GM12865 (cell line): ENCODE data around the gene ZNF165.

Experiments
- DNase-seq: peaks from one replicate; pipeline ENCODE4 v3.0.0; 2010; ENCODE audit warnings: low read depth
- H3K4me3 ChIP-seq: 2 replicates; pipeline ENCODE4 v1.5.1; 2011; ENCODE audit warnings: mild to moderate bottlenecking, low read depth, low read length, control low read depth
- TF ChIP-seq, protein P1 (sequence below): IDR thresholded peaks from 2 replicates; pipeline ENCODE4 v1.5.1; 2011; ENCODE audit warnings: low read length, control low read depth, low read depth, inconsistent platforms; ENCODE audit not compliant: insufficient read depth; ENCODE audit errors: missing control alignments

ZNF165 gene

DNA sequence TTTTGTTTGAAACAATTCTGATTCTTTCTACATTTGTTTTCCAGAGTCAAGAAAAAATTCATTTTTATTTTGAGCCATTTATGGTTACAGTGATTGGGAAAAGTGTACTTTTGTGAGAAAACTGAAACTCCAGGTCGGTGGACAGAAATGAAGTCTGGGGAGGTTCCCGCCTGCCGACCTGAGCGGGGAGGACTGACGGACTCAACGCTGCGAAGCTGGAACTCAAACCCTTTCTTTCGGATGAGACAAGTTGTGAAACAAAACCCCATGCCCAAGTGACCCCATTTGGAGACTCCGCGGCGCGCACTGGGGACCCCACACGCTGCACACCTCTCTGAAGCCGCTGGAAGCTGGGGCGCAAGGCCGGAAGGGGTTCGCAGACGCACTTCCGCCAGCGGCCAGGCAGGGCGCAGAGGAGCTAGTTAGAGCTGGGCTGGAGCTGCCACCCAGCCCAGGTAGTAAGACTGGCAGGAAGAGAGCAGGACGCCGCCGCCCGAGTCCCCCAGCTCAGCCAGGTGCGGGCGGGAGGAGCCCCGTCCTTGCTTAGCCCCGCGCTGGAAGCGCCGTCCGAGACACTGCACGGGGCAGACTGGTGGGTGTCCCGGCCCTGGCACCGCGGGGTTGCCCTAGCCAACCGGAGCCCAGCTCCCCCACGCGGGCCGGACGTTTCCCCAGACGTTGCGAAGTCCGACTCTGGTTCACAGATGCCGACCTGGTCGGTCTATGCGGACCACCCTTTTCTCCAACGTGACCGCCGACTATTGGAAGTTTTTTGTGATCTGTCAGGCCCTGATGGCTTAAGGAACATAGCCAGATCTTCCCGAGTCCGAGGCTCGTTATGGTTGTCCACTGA, 24.2 kb downstream of the ZNF165 start:
- peak overlapping the region; percentile 78 for H3K4me3 ChIP-seq
- DNase-seq = peak; percentile 94
- TF ChIP-seq, protein P1, sequence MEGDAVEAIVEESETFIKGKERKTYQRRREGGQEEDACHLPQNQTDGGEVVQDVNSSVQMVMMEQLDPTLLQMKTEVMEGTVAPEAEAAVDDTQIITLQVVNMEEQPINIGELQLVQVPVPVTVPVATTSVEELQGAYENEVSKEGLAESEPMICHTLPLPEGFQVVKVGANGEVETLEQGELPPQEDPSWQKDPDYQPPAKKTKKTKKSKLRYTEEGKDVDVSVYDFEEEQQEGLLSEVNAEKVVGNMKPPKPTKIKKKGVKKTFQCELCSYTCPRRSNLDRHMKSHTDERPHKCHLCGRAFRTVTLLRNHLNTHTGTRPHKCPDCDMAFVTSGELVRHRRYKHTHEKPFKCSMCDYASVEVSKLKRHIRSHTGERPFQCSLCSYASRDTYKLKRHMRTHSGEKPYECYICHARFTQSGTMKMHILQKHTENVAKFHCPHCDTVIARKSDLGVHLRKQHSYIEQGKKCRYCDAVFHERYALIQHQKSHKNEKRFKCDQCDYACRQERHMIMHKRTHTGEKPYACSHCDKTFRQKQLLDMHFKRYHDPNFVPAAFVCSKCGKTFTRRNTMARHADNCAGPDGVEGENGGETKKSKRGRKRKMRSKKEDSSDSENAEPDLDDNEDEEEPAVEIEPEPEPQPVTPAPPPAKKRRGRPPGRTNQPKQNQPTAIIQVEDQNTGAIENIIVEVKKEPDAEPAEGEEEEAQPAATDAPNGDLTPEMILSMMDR = peak; percentile 62

DNA sequence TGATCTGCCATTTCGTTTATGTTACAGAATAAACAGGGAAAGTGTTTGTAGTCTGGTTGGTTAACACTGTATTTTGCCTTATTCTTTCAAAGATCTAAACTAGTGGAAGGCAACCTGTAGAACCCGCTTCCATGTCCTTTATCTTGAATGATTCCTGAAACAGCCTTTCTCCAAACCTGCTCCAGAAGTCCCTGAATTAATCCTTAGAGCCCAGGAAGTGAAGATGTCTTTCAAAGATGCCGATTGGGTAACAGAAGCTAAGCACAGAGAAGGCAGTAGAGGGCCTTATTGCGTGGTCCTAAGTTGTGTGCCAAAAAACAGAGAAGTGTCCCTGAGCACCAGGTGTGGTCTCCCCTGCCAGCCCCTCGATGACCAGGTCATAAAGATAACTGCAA, 24.9 kb downstream of the ZNF165 start:
- peak; percentile 48 for DNase-seq
- H3K4me3 ChIP-seq = peak overlapping the region; percentile 78
- TF ChIP-seq, protein P1 = no peak

DNA sequence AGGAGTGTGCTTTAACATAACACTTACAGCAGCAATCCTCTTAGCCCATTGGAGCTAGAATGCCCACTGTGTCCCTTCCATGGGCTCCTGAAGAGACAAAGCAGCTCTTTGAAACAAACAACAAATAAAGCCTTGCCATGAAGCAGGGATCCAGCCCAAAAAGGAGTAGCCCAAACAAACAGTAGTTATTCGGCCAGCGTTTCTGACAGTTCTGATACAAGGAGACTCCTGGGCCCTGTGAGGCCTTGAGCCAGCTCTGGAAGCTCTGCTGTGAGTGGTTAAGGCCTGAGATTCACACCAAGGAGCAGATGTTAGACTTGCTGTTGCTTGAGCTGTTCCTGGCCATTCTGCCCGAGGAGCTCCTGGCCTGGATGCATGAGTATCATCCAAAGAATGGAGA, 27.1 kb downstream of the ZNF165 start:
- TF ChIP-seq, protein P1 = no peak
- no peak overlapping the region for H3K4me3 ChIP-seq
- no peak for DNase-seq

DNA sequence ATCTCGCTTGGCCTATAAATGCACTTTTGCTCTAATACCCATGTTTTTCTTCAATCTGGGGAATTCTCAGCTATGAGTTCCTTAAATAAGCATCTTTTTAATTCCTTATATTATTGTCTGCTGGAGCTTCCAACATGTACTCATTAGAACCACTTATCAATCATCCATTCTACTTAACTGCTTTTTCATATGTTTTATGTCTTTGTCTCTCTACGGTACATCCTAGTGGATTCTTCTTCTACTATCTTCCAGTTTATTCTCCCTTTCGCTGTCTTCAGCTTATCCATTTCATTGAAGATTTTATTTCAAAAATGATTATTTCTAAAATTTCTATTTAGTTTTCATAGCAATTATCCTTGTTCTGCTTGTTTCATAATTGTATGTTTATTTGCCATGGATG, 31.6 kb downstream of the ZNF165 start:
- no peak overlapping the region for H3K4me3 ChIP-seq
- TF ChIP-seq, protein P1 = no peak
- DNase-seq = no peak

DNA sequence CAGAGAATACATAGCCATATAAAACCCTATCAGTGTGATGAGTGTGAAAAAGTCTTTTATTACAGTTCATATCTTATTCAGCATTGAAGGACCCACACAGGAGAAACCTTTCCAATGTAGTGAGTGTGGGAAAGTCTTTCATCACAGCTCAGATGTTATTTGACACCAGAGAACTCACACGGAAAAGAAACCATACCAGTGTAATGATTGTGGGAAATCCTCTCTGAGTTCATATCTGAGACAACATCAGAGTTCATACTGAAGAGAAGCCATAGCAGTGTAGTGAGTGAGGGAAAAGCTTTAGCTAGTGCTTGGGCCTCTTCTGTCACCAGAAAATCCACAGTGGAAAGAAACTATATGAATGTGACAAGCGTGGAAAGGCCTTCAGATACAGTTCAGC, 35.4 kb downstream of the ZNF165 start:
- no peak for DNase-seq
- H3K4me3 ChIP-seq = no peak overlapping the region
- TF ChIP-seq, protein P1 = no peak

DNA sequence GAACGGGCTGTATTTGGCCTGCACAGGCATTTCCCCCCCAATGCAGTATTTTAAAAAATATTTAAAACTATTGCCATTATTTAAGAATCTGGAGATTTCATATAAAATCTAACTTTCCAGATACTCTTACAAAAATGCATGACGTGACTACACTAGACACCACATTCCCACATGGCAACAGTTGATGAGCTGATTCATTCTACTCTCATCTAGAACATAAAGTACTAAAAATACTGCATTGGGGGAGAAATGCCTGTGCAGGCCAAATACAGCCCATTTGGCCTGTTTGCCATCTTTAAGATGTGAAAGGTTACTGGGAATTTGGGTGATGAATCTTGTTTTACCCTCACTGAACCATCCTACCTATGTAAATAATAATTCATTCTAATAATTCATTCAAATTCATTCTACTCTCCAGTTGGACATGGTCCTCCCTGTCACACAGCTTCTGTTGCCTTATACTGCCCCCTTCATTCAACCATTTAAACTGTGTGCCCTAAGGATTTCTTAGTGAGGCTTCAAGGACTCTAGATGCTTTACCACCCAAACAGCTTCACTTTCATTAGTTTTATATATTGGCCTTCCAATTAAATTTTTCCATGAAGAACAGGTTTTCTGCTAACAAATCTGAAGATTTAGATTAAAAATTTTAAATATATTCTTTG, 37.1 kb downstream of the ZNF165 start:
- DNase-seq = no peak
- H3K4me3 ChIP-seq = no peak overlapping the region
- TF ChIP-seq, protein P1 = no peak

DNA sequence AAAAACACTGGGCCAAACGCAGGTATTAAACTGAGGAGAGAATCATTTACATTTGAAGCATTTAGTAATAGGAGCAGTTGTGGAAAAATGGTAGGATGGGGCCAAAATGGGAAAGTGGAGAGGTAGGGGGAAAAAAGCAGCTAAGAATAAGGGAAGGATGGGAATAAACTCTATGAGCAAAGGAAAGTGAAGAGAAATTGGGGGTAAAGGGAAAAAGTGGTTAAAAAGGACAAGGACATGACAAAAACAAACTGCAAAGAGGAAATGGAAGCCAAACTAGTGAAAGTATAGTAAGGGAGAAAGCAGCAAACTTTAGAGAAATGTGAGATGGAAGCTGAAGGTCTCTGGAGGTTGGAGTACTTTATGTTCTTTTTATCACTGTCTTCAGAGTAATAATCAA, 37.8 kb downstream of the ZNF165 start:
- H3K4me3 ChIP-seq = no peak overlapping the region
- TF ChIP-seq, protein P1 = no peak
- DNase-seq = no peak
